HG03571 (cell line): ENCODE data around the gene EXD3.

ENCODE experiments used
- ATAC-seq: cut with Tn5 transposase; IDR thresholded peaks from one replicate; pipeline ENCODE4 v1.9.1; 2021; ENCODE audit not compliant: unreplicated experiment

The EXD3 gene

DNA sequence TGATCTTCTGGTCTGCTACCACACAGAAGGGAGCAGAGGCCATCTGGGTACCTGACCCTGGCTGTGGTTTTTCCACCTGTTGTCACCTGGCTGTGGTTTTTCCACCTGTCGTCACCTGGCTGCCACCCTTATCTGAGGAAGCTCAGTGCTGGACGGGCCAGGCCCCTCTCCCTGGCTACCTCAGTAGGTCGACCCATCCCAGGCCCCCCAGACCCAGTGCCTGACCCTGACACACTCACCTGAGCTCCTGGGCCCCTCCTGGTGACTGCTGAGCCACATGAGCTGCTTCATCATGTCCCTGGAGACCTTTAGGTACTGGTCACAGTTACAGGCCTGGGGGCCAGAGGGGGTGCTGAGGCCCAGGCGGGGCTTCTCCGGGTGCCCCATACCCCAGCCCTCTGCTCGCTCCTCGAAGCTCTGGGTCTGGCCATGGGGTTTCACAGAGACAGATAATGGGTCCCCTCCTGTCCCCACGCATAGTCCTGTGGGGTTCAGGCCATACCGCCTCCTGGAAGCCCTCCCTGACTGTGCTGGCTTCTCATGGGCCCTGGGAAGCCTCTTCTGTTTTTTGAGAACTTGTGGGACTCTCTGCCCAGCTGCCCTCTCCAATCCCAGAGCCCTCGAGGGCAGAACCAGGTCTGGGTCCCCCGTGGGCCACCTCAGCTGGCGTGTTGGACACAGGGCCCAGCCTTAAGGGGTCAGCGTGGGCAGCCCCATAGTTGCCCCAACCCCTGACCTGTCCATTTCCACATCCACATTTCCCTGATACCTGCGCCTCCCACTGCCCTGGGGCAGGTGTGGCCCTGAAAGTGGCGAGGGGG is 113.4 kb downstream of the EXD3 start:
- no peak for ATAC-seq

GRCh38 chr9:137308057-137308619 is 114.8 kb downstream of the EXD3 start:
- ATAC-seq, result no peak

DNA sequence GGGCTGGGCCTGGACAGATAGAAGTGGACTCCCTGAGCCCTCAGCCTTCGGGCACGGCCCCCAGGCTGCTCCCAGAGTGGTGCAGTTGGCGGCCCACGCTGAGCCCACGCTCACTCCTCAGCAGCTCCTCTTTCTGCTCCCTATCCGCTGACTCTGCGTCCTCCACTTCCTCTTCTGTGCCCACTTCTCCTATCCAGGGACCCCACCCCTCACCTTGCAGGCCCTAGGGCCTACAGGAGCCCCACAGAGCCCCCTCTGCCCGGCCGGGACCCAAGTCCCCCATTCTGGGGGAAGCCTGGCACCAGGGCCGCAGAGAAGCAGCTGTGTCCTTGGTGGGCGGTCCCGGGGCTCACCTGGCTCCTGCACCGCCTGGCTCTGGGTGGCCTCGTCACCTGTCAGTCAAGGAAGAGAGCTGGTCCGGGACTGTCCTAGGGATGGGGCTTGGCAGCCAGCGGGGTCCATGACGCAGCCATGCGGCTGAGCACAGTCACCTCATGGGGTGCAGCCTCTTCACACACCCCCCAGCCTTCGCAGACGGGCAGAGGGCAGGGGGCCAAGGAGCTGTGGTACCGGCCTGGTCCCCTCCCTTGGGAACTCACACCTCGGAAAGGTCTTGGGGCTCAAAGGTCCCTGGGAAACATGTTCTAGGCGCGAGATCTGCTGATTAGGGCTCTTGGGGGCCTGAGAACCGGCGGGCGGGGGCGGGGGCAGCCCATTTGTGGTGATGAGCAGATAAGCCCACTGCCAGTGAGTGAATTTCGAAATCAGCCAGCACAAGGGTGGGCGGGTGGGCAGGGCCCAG is 115.5 kb downstream of the EXD3 start:
- ATAC-seq, result no peak

GRCh38 chr9:137306850-137307254 is 116.1 kb downstream of the EXD3 start:
- ATAC-seq, result no peak

DNA sequence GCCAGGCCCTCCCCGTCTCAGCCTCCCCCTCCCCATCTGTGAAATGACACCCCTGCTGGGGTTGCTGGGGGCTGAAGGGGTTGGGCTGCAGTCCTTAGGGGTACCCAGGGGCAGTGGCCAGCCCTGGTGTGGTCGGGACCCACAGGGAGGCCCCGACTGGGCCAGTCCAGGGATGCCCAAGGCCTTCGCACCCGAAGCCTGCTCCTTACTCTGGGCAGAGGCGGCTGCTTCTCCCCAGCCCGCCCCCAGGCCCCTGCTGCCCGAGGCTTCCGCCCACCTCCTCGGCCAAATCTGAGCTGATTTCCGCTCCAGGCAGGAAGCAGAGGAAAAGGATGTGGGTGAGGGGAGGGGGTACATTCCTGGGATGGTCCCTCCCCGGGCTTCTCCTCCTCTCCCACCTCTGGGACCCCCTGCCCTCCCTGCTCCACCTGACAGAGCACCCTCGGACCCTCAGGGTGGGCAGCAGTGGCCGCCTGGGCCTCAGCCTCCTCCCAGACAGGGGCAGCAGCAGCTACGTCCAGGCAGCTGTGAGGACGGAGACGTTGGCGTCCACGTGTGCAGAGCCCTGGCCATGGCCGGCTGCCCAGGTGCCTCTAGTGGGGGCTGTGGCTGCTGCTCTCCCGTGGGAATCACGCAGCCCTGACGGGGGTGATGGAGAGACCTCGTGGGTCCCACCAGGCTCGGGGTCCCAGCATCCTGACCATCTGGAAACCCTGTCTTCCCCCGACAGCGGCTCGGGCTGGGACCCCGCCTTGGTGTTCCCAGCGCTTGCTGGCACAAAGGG is 116.7 kb downstream of the EXD3 start:
- ATAC-seq, result no peak

DNA sequence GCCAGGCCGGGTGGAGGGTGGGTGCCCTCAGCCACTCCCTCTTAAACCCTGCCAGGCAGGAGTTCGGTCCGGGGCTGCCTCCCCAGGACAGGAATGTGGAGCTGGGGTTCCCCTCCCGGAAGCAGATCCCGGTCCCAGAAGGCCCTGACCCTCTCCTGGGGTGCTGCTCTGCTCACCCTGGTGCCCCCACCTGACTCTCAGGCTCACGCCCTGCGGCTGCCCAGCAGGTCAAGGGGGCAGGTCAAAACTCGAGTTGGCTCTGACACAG is 117.2 kb downstream of the EXD3 start:
- ATAC-seq, result no peak

DNA sequence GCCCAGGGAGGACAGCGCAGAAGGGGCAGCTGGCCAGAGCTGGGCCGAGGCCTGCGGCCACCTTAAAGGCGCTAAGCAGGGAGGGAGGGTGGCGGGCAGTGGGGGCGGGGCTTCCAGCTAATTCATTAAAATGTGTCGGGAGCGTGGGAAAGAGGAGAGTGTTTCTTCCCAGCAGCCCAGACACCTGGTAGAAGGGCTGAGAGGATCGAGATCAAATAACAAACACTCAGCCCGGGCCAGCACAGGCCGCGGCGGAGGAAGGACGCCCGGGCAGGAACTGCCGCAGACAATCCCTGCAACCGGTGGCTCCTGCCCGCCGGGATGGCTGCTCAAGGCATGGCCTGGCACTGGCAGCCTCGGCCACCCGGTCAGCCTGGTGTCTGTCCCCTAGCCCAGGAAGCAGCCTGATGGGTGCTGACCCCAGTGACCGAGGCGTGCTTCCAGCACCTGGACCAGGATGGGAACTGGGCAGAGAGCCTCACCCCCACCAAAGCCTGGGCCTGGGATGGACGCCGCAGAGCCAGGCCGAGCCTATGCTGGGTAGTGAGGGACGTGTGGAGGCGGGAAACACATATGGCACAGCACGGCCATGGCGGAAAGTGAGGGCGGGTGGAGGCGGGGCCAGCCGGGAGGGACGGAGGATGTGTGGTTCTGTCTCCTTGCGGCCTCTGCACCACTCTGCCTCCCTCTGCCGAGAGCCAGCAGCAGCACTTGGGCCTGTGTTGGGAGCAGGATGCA is 117.7 kb downstream of the EXD3 start:
- no peak for ATAC-seq

DNA sequence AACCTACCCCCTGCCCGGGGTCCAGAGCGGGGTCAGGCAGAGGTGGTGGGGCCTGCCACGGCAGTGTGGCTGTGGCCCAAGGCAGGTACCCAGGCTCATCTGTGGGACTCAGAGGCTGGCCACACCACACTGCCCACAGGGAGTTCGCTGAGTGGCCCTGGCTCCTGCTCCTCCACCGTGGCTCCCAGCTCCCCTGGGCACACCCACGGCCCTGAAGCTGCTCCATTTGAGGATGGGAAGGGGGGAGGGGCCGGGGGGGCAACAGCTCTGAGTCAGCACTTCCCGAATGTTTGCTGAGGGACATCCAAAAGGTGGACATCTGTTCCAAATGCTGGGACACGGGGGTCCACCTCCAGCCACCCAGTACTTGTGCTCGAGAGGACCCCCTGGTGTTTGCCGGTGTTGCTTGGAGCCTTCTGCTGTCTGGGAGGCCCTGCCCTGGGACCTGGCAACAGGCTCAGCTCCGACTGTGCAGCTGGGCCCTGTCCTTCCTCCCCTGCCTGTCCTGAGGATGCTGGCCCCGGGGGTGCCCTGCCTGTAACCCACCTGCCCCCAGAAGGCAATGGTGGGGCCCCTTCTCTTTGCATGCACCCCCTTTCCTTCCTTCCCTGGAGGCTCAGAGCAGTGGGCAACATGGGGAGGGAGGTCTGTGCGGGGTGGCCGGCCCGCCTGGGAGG is 118.4 kb downstream of the EXD3 start:
- no peak for ATAC-seq

DNA sequence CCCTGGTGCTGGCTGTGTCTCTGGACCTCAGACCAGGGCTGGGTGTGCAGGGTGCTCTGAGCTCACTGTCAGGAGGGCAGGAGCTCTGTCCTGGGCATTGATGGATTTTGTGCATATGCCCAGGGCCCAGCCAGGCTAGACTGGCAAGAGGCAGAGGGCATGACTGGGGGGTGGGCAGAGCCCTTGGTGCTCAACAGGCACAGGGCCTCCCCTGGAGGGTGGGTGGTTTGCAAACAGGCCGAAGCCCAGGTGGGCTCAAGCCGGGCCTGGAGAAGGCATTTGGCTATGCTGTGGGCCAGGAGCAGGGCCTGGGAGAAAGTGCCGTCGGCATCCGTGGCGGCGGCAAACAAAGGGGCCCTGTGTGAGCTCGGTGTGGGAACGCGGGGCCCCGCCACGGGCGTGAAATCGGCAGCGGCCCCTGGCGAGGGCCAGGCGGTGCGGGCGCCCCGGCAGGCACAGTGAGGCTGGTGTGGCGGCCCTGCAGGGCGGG is 119.0 kb downstream of the EXD3 start:
- no peak for ATAC-seq

DNA sequence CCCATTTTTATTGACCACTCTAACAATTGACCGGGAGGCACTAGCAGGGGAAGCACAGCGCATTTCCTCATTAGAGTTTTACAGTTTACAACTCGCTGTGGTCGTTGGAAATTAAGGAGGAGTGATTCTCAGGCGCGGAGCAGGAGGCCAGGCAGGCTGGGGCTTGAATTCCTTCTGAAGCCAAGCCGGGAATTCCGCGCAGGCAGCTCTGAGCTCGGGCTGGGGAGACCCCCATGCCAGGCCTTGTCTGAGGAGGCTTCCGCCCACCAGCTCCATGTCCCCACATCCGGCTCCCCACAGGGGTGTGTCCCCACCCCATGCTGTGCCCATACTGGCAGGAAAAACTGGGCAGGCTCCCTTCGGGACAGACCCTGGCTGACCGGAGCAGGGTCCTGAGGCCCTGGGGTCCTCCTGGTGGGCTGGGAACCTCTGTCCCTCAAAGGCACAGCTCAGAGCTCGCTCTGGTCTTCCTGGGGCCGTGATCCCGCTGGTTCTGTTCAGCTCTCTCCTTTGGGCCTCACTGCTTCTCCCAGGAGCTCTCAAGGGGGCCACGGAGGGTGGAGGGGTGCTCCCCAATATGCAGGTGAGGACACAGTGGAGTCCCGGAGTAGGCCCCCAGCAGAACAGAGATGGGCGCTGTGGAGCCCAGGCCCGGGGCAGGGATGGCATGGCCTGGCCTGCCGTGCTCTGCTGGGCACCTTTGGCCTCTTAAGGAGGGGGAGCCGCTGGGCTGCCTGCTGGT is 119.6 kb downstream of the EXD3 start:
- ATAC-seq, result no peak

DNA sequence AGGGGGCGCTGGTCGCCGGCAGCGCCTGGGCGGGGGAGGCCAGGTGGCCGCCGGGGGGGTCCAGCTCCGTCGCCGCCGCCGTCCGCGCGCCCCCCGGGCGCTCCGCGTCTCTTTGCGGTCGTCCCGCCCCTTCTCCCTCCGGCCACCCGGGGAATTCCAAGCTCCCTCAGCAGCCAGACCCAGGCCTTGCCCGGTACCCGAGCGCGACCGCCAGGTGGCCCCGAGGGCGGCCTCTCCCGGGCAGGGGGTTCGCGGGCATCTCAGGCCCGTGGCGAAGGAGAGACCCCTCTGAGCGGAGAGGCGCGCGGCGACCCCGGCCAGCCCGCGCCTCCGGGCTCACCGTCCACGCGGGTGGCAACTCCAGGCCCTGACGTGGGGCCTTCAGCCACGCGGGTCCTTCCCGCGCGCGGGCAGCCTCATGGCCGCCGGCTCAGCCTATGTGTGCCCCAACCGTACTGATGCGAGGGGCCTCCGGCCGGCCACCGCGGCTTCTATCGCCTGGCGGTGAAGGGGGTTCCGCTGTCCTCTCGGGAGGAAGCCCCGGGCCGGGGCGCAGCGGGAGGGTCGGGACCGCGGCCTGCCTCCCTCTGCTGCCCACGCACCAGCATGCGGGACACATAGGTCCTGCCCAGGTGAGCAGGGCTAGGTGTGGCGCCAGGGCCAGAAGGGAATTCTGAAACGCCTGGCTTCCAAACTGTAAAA is 120.4 kb downstream of the EXD3 start:
- peak; percentile 42 for ATAC-seq

DNA sequence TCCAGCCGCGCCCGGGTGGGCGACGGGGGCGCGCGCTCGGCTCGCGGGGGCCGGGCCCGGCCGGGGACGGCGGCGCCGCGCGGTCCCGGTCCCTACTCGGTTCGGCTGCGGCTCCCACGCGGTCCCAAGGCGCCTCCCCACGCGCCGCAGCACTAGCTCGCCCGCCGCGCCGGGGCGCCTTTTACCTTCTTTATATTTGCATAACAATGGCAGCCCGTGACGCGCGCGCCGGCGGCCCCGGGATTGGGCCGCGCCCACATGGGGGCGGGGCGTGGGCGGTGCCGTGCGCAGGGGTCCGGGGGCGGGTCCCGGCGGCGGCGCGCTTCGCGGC is 120.9 kb downstream of the EXD3 start, which contains the start of gene NRARP:
NRARP (minus strand) TSS at position 154 of the 331 bp plus-strand sequence. CDS start 343 bp downstream, outside the sequence.
- peak; percentile 67 for ATAC-seq

- ATAC-seq, result no peak
Measured at GRCh38 chr9:137301081-137301947, 121.6 kb downstream of the EXD3 start.

- ATAC-seq, result no peak
Measured at GRCh38 chr9:137300567-137301080, 122.3 kb downstream of the EXD3 start.

- ATAC-seq, result no peak
Measured at GRCh38 chr9:137299938-137300337, 123.0 kb downstream of the EXD3 start.

DNA sequence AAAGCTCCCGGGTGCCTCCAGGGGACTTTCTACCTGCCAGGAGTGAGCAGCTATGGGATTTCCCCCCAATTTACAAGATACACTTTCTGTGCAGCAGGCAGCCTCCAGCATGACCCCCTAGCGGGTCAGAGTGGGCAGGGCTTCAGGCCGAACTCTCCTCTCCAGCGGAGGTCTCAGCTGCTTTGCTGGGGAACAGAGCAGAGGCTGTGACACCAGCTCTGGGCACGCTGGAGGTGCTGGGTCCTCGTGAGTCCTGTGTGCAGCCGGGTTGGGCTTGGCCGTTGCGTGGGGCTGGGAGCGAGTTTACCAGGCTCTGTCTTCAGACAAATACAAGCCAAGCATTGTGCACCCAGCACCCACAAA is 123.8 kb downstream of the EXD3 start:
- no peak for ATAC-seq

DNA sequence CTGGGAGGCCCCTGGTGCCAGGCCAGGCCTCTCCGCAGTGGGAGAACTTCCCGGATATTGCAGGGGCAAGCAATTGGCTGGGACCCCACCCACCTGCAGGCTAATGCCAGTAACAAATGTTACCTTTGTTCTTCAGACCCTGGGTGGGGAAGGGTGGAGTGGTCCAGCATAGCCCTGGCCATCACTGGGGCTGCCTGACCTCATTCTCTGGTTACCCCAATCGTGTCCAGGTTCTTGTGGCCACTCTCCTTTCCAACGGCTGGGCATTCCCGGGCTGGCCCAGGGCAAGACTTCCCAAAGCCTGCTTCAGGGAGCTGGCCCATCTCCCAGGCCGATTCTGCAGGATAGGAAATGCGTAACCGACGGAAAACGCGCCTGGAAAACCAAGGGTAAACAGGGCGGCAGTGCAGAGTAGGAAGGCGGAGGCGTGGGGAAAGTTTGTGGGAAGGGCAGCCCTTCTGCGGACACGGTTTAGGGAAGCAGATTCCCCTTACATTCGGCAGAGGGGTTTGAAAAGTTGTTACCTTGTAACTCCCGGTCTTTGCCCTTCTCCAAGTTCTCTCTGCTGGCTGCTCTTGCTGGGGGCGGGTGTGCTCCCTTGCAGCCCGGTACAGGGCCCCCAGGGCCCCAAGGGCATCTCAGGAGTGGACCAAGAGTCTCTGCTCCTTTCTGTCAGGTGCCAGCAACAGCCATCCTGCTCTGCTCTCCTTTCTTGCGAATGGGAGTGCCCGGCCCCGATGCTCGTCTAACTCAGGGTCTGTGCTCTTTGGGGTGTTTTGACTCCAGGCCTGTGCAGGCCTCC is 124.4 kb downstream of the EXD3 start:
- no peak for ATAC-seq
